ENCODE results near the gene RUNX2. TPM values are rescaled to one million over a fixed set of nuclear protein-coding genes. Genes with fewer than 3 reads are reported as not detected.

RUNX2 gene
- polyA plus RNA-seq, 1 of the 3 experiments (the other 2 are of a cell fraction) = 4.4 TPM

GRCh38 chr6:45522486-45522885, 194.4 kb downstream of the RUNX2 start:
- POLR2A ChIA-PET = no interaction called here
- H3K27me3 ChIP-seq (ENCODE audit: insufficient read depth) = no peaks in the 10 kb centered on the region
- CTCF ChIA-PET = interaction anchor here (0.9 kb wide), 1 partner anchor 12 kb away, joined by 4 read pairs; no protein-coding TSS in a partner anchor

More at GRCh38 chr6:45522486-45522885, 194.4 kb downstream of the RUNX2 start:
- Histone ChIP-seq H2AFZ (ENCODE audit: low read depth) (no peak overlapping the region), H3K9me3 (no peaks in the 10 kb centered on the region), H3K9ac (no peak overlapping the region), H3K4me2 (no peak overlapping the region), H3F3A (replicated peaks; ENCODE audit: insufficient read depth) (no peaks in the 10 kb centered on the region), H3K36me3 (replicated peaks in 1 of 2; ENCODE audit: control insufficient read depth in 1 of 2, insufficient read depth in 2 of 2, low read length in 1 of 2) (peaks cover 0 to 6% of the 10 kb centered on the region in 2 experiments), H3K27ac (ENCODE audit: low read depth in 2 of 2, low read length in 1 of 2) (no peak overlapping the region), H4K20me1 (ENCODE audit: insufficient read depth) (no peaks in the 10 kb centered on the region), H3K79me2 (ENCODE audit: insufficient read depth) (no peaks in the 10 kb centered on the region), H3K4me3 (ENCODE audit: low read depth in 2 of 2, low read length in 1 of 2) (no peak overlapping the region), H3K4me1 (ENCODE audit: control insufficient read depth in 1 of 2, insufficient read depth in 2 of 2, low read depth in 1 of 2, low read length in 1 of 2) (peaks cover 0 to 16% of the 10 kb centered on the region in 2 experiments; a peak in 1 of 4 replicates), H3K9me2 (no peaks in the 10 kb centered on the region)
- no peak for TF ChIP-seq REST (IDR thresholded peaks at IDR 0.05; ENCODE audit: low read depth, low read length)
- no peak for TF ChIP-seq RFX5 (IDR thresholded peaks at IDR 0.05; ENCODE audit: low read length)
- TF ChIP-seq EZH2phosphoT487 (IDR thresholded peaks at IDR 0.05; ENCODE audit: borderline replicate concordance, low read depth) = no peak
- TF ChIP-seq RCOR1 (IDR thresholded peaks at IDR 0.05; ENCODE audit: low read length) = no peak
- TF ChIP-seq TCF12 (IDR thresholded peaks at IDR 0.05) = no peak
- no peak for TF ChIP-seq IRF3 (IDR thresholded peaks at IDR 0.05; ENCODE audit: low read depth, low read length)
- TF ChIP-seq NRF1 (IDR thresholded peaks at IDR 0.05; ENCODE audit: low read depth, low read length) = no peak
- no peak for TF ChIP-seq RXRA (IDR thresholded peaks at IDR 0.05; ENCODE audit: borderline replicate concordance, low read depth)
- no peak for TF ChIP-seq USF1 (IDR thresholded peaks at IDR 0.05; ENCODE audit: borderline replicate concordance, low read depth)
- TF ChIP-seq TEAD4 (IDR thresholded peaks at IDR 0.05; ENCODE audit: borderline replicate concordance, insufficient read depth) = no peak
- no peak for TF ChIP-seq MXI1 (IDR thresholded peaks at IDR 0.05; ENCODE audit: low read depth, low read length)
- no peak for TF ChIP-seq GABPA (IDR thresholded peaks at IDR 0.05; ENCODE audit: low read depth)
- TF ChIP-seq ZBTB33 (IDR thresholded peaks at IDR 0.05; ENCODE audit: borderline replicate concordance, low read depth) = no peak
- TF ChIP-seq CTCF (IDR thresholded peaks at IDR 0.05) = no peak
- no peak for TF ChIP-seq TAF1 (IDR thresholded peaks at IDR 0.05; ENCODE audit: borderline replicate concordance, low read depth, low read length)
- no peak for TF ChIP-seq CHD2 (IDR thresholded peaks at IDR 0.05; ENCODE audit: low read length, partially characterized antibody)
- 63% methylated on average over 4 of the region's 4 CpGs for WGBS (ENCODE audit: low lambda C conversion rate)
- no peak for DNase-seq
